GM12892 (cell line): Measurements from ENCODE around the gene BCLAF1.

Source experiments
- POLR2A ChIP-seq: IDR thresholded peaks from 2 replicates; pipeline ENCODE4 v1.6.1; 2011; ENCODE audit warnings: low read depth, low read length, control low read depth
- POLR2AphosphoS5 ChIP-seq: IDR thresholded peaks from 2 replicates; pipeline ENCODE4 v1.6.1; 2011; ENCODE audit warnings: low read depth, low read length, control low read depth
- TAF1 ChIP-seq: IDR thresholded peaks from 2 replicates; pipeline ENCODE4 v1.6.1; 2011; ENCODE audit warnings: low read depth, mild to moderate bottlenecking, control low read depth, low read length, borderline replicate concordance

GRCh38 chr6:136228814-136229213 is 60.8 kb downstream of the BCLAF1 start:
- TF ChIP-seq POLR2A (no peak), POLR2AphosphoS5 (no peak), TAF1 (no peak)
